Measurements from ENCODE around the gene ELAPOR1.
A peak's percentile ranks its signal among the peaks of the same experiment; 100 is the strongest.

ELAPOR1 gene

GRCh38 chr1:109095631-109096030 lies 18.3 kb upstream of the ELAPOR1 start:
- no peak for DNase-seq

GRCh38 chr1:109096120-109096519 lies 17.8 kb upstream of the ELAPOR1 start:
- DNase-seq = no peak

DNA sequence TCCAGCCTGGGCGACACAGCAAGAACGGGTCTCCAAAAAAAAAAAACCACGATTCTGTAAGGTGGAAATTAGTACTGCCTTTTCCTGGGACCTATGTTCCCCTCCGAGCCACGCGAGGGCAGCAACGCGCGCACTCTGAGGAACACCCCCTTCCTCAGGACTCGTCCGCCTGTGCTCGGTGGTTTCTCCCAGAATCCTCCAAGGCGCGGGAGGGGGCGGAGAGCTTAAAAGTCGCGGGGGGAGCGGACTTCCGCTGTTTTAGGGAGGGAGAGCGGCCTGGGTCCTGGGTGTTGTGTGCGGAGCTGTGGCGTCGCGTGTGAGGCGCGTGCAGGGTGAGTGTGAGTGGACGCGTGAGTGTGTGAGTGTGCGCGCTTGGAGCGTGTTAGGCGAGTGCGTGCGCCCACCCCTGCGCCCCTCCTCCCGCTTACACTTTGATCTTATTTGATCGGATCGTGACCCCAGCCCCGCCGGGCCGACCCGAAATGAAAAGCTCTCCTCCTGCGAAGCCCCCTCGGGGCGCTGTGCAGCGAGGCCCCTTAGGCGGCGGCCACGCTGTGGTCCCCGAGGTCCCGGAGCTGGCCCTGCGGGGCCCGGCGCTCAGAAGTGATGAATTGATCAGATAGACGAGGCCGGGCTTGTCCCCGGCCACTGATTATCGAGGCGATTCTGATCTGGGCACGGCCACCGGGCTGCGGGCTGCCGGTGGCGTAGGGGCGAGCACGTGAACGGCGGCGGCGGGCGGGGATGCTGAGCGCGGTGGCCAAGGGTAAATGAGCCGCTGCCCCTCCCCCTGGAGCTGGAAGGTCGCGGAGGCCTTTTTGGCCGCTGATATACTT lies 13.8 kb upstream of the ELAPOR1 start:
- DNase-seq = peak; percentile 98

DNA sequence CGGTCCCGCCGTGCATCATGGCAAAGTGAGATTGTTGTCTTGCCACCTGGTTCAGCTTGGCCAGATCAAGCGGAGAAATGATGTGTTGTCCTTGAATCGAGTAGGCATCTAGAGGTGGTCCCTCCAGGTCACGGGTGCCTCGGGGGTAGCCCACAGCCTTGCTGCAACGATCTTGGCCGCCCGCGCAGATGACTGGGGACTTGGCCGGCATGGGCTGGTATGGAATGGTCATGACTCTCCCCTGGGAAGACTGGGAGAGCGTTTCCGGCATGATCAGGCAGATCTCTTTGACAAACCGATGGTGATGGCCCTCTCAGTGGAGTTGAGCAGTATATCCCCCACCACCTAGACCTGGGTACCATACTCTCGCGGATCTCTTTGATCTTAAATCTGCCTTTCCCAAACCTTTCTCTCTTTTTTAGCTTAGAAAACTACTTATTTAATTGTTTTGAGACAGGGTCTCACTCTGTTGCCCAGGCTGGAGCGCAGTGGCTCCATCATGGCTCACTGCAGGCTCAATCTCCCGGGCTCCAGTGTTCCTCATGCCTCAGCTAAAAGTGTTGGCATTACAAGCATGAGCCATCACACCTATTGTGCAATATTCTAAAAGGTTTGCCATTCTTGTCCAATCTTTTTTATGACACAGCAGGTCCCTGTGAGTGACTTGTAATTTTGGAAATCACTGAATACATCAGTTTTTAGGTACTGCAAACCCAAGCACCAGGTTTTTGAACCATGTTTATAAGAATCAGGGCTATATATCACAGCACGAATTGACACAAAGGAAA lies 9.4 kb upstream of the ELAPOR1 start:
- no peak for DNase-seq

- no peak for DNase-seq
These were observed 8.0 kb upstream of the ELAPOR1 start for GRCh38 chr1:109105881-109106280.

DNA sequence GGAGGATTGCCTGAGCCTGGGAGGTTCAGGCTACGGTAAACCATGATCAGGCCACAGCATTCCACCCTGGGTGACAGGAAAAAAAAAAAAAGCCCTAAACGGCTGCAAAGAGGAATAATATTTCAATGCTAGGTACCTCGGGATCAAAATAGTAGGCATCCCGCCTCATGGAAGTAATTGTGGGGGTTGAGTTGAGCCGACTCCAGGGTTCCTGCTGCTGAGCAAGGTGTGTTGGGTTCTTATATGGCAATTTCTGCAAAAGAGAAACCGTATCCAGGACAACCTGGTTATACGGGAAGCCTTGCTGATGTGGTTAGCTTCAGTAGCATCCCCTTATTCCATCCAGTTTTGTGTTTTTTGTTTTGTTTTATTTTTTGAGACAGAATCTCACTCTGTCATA lies 6.1 kb upstream of the ELAPOR1 start:
- no peak for DNase-seq

- DNase-seq = no peak
These were observed 4.0 kb upstream of the ELAPOR1 start for GRCh38 chr1:109109906-109110305.

GRCh38 chr1:109111386-109112055 lies 2.4 kb upstream of the ELAPOR1 start:
- no peak for DNase-seq

DNA sequence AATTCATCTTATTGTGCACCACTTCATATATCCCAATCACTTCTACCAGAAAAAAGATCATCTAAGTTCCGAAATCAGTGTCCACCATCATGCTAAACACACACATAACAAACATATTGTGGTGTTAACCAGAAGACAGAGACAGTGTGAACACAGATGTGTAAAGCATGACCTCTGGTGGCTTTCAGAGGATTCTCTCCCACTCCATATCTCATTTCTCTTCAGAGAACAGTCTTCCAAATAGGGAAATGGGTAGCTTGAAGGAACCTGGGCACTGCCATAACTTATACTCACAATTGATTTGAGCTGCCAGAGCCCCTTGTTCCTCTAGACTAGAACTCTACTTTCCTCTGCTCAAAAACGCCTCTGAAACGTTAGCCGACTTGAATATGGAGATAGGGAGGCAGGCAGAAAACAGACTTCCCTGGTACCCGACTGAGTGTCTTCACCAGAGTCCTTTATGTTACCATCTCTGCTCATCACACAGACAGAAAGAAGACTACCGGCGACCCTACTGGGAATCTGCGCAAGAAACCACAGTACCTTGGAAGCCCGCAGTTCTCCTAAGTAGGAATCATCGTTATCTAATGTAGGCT lies 1.8 kb upstream of the ELAPOR1 start:
- DNase-seq = peak; percentile 46

DNA sequence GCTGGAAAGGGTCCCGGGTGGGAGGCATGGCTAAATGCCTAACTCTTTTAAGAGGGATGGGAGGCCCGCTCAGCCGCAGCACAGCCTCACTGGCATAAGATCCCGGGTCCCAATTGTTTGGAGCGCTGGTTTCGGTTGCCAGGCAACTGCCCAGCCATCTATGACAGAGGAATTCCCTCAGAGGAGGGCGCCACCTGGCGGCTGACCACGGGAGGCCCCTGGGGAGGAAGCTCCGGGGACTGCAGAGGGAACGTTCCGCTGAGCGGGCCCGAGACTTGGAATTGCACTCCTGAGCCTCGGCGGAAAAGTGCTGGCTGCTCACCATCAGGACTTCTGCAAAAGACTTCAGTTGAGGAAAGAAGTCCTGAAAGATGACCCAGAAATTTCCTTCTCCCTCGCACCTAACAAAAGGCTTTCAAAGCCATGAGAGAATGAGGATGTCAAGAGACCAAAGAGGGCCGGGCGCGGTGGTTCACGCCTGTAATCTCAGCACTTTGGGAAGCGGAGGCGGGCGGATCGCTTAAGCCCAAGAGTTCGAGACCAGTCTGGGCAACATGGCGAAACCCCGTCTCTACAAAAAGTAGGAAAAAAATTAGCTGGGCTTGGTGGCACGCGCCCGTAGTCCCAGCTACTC lies 1.1 kb upstream of the ELAPOR1 start:
- peak; percentile 93 for DNase-seq

GRCh38 chr1:109114342-109114674 lies 393 bp downstream of the ELAPOR1 start:
- no peak for DNase-seq

DNA sequence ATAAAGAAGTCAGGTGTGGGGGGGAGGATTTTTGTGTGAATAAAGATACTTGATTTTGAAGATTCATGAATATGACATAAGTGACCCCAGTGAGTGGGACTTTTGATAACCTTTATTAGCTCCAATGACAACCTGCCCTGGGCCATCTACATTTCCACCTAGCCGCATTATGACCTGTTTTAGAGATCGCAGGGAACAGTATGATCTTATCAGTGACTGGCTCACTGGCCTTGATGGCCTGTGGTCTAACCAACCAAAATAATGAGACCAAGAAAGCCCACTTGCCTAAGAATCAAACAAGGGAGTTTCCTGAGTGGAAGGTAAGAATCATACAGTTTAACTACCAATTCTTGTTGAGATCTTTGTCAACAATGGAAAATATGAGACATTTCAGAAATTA lies 1.8 kb downstream of the ELAPOR1 start:
- no peak for DNase-seq

DNA sequence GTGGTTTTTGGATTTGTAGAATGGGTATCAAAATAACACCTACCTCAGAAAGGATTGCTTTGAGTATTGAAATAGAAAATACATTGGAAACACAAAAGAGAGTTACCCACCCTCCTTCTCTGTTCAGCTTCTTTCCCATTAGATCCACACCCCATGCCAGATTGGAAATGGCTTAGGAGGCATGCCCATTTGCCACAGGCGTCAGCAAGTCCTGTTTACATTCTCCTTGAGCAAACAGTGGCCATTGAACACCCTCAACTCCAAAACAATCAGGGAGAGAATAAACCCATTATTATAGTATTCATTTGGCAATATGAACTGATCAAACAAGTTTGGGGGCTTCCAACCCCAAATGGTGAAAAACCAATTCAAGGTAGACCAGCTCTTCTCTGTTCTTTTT lies 2.4 kb downstream of the ELAPOR1 start:
- DNase-seq = no peak

DNA sequence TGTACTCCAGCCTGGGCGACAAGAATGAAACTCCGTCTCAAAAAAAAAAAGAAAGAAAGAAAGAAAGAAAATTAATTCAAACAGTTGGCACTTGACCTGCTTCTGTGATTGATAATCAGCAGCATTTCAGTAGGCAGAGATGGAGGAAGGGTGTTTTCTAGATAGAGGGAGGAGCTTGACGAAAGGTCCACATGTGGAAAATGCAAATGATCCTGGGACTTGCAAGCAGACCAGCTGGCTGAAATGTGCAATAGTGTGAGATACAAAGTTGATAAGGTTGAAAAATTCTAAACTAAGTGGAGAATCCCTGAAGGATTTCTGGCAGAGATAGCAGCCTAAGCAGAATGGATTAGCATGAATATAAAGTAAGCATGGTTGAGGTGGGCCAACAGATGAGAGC lies 4.2 kb downstream of the ELAPOR1 start:
- DNase-seq = no peak

DNA sequence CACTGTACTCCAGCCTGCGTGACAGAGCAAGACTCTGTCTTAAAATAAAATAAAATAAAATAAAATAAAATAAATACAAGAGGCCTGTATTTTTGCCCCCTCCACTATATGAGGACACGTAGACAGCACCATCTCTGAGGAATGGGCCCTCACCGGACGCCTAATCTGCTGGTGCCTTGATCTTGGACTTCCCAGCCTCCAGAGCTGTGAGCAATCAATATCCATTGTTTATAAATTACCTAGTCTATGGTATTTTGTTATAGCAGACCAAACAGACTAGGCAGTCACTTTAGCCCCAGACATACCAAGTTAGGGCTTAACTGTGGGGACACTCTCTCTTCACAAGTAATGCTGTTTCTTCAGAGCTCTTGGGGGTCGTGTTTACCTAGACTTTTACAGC lies 6.4 kb downstream of the ELAPOR1 start:
- DNase-seq = no peak

- no peak for DNase-seq
These were observed 17.1 kb downstream of the ELAPOR1 start for GRCh38 chr1:109131059-109131458.

- DNase-seq = no peak
These were observed 17.9 kb downstream of the ELAPOR1 start for GRCh38 chr1:109131800-109132199.

GRCh38 chr1:109133002-109133706 lies 19.2 kb downstream of the ELAPOR1 start:
- no peak for DNase-seq

- DNase-seq = no peak
These were observed 19.9 kb downstream of the ELAPOR1 start for GRCh38 chr1:109133815-109134214.

DNA sequence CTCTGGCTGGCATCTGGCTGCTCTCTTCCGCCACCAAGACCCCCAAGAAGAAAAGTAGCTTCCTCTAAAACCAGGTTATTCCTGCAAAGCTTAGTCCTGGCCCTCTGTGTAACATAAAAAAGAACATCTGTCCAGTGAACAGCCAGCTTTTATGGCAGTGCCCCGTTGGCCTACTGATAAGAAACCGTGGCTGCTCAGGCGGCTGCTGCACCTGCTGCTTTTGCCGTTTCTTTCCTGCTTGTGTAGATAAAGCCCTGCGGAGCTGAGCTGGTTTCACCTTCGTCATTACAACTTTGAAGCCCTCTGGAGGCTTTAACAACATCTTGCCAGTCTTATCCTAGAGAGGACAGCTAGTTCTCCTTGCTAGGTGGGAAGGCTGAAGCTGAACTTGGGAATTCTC lies 20.5 kb downstream of the ELAPOR1 start:
- DNase-seq = no peak

GRCh38 chr1:109135940-109136339 lies 22.0 kb downstream of the ELAPOR1 start:
- DNase-seq = no peak

- DNase-seq = no peak
These were observed 22.9 kb downstream of the ELAPOR1 start for GRCh38 chr1:109136766-109137165.

Measured in CD4-positive, alpha-beta T cell treated with Interleukin-10 for 1 hour (primary cell).